Right lobe of liver (tissue), 6 donors: ENCODE results near the gene MRPL45. TPM values are rescaled to one million over a fixed set of nuclear protein-coding genes. Genes with fewer than 3 reads are reported as not detected.

Experiments
- ATAC-seq, 4 donors: fragments of 200-7000 bp; cut with Tn5 transposase; one replicate each; pipeline ENCODE4 v1.9.1; 2020; ENCODE audit warnings: mild to moderate bottlenecking in 4 of 4, moderate library complexity in 4 of 4
- DNase-seq, 3 donors: peaks; one replicate each; pipeline ENCODE4 v3.0.0-alpha.2; 2020
- H3K27ac ChIP-seq, 3 donors: fragments of 200-600 bp; one replicate each; pipeline ENCODE4 v1.8.0; 2022
- H3K27me3 ChIP-seq, 2 donors: fragments of 200-600 bp; one replicate each; pipeline ENCODE4 v1.8.0; 2022
- H3K36me3 ChIP-seq, 4 donors: fragments of 200-600 bp; sonication (generic) in 1 of 4; one replicate each; pipeline versions ENCODE4 v1.5.1 to v1.8.0; 2017 to 2022; ENCODE audit warnings: control low read depth in 1 of 4
- H3K4me1 ChIP-seq, 4 donors: fragments of 200-600 bp; sonication (generic) in 1 of 4; one replicate each; pipeline versions ENCODE4 v1.5.1 to v1.8.0; 2017 to 2022; ENCODE audit warnings: control low read depth in 1 of 4
- H3K4me3 ChIP-seq, 3 donors: fragments of 200-600 bp; one replicate each; pipeline ENCODE4 v1.8.0; 2022
- H3K9me3 ChIP-seq, 4 donors: fragments of 200-600 bp; sonication (generic) in 1 of 4; one replicate each; pipeline versions ENCODE4 v1.5.1 to v1.8.0; 2017 to 2022; ENCODE audit warnings: control low read depth in 1 of 4
- POLR2A ChIP-seq: fragments of 450-650 bp; IDR thresholded peaks from one replicate; pipeline ENCODE4 v1.6.1; 2017; ENCODE audit warnings: antibody characterized with exemption, mild to moderate bottlenecking
- WGBS: methylation state at CpG from one replicate; pipeline ENCODE4 v1.1.6; 2018; ENCODE audit warnings: low coverage, low lambda C conversion rate; ENCODE audit not compliant: insufficient coverage; ENCODE audit errors: missing lambda C conversion rate; 5-methylcytosine and 5-hydroxymethylcytosine counted together
- intact Hi-C, 2 donors: fragments of 100-400 bp; cut with DNase I; formaldehyde crosslinking; loops; one replicate each; pipeline versions ENCODE4 v1.11.2 to v1.14.1; 2022
- total RNA-seq, 6 experiments: library from RNA; depleted of rRNA in 2 of 6; stranded (reverse); fragments of >200 nt in 2 of 6; fragmentation: NEBNext Ultra II Directional in 3 of 6; extraction: Animal tissue kit (Norgen Biotek cat#: 25700) in 3 of 6; gene quantifications; one replicate each; pipeline versions ENCODE4 v1.1.0 to v1.2.4, GENCODE V29; 2016 to 2023
- TF ChIP-seq, protein P1 (sequence below), 4 donors: fragments of 200-600 bp in 3 of 4; fragments of 450-650 bp in 1 of 4; IDR thresholded peaks; one replicate each; pipeline versions ENCODE4 v1.5.1 to v1.8.0; 2016 to 2022; ENCODE audit warnings: antibody characterized with exemption in 4 of 4, mild to moderate bottlenecking in 2 of 4
- donor health status: DM: no; HTN: yes; CAD: no.
- donor health status: DM: no; HTN: no; CAD: no.
- donor health status: DM: no; HTN: no; CAD: no.
- donor health status: DM: no; HTN: yes; CAD: no.
- donor health status: DM: no; HTN: yes; CAD: no.

The MRPL45 gene
- total RNA-seq, 6 experiments from 2014 or later: 18.1 to 25.8 (median 20.1) TPM

DNA sequence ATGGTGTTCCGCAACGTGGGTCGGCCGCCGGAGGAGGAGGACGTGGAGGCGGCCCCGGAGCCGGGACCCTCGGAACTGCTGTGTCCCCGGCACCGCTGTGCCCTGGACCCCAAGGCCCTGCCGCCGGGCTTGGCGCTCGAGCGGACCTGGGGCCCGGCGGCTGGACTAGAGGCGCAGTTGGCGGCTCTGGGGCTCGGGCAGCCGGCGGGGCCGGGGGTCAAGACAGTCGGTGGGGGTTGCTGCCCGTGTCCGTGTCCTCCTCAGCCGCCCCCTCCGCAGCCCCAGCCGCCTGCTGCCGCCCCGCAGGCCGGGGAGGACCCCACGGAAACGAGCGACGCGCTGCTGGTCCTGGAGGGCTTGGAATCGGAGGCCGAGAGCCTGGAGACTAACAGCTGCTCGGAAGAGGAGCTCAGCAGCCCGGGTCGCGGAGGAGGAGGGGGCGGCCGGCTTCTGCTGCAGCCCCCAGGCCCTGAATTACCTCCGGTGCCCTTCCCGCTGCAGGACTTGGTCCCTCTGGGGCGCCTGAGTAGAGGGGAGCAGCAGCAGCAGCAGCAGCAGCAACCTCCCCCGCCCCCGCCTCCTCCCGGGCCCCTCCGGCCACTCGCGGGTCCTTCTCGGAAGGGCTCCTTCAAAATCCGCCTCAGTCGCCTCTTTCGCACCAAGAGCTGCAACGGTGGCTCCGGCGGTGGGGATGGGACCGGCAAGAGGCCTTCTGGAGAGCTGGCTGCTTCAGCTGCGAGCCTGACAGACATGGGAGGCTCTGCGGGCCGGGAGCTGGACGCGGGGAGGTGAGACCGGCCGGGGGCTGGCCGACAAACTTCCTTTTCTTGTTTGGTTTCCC lies 55.5 kb downstream of the MRPL45 start:
- TF ChIP-seq, protein P1, sequence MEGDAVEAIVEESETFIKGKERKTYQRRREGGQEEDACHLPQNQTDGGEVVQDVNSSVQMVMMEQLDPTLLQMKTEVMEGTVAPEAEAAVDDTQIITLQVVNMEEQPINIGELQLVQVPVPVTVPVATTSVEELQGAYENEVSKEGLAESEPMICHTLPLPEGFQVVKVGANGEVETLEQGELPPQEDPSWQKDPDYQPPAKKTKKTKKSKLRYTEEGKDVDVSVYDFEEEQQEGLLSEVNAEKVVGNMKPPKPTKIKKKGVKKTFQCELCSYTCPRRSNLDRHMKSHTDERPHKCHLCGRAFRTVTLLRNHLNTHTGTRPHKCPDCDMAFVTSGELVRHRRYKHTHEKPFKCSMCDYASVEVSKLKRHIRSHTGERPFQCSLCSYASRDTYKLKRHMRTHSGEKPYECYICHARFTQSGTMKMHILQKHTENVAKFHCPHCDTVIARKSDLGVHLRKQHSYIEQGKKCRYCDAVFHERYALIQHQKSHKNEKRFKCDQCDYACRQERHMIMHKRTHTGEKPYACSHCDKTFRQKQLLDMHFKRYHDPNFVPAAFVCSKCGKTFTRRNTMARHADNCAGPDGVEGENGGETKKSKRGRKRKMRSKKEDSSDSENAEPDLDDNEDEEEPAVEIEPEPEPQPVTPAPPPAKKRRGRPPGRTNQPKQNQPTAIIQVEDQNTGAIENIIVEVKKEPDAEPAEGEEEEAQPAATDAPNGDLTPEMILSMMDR (IDR thresholded peaks at IDR 0.05): no peak
- TF ChIP-seq POLR2A: no peak
- Histone ChIP-seq H3K9me3 (no peaks in the 10 kb centered on the region), H3K4me3 (peak overlapping the region; percentile 75 to 88 (median 77)), H3K27ac (peak overlapping the region; percentile 21 to 82 (median 64)), H3K4me1 (peaks cover 0 to 12% (median 3%) of the 10 kb centered on the region in 4 donors), H3K27me3 (no peaks in the 10 kb centered on the region), H3K36me3 (no peaks in the 10 kb centered on the region)
- DNase-seq (peak in 2 of 3 donors; percentile 44 to 60), ATAC-seq (peak in 3 of 4 donors; percentile 5 to 19 (median 11))
- intact Hi-C loops: no loop called here
- WGBS: 0% methylated on average over 30 of the region's 72 CpGs

DNA sequence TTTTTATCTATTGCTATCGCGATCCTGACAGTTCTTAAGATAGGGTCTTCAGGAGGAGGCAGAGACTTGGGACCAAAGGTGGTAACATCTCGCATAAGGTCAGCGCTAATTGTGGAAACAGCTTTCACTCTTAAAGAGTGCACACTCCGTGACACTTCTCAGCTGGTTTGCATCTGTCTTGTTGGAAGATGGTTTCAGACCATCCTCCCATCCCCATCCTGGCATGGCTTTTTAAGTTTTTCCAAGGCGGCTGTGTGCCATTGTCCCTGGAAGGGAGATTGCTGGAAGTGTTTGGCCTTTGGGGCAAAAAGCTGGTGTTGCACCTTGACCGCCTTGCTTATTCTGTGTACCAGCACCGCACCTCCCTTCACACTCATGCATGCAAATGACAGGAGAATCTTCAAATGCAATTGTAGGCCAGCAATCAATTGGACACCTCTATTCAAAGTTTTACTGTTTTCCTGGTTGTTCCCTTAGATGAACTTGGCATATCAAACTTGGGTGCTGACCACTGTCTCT lies 56.2 kb downstream of the MRPL45 start:
- H3K27ac ChIP-seq: no peak overlapping the region
- peaks cover 0 to 18% (median 4%) of the 10 kb centered on the region in 4 donors for H3K4me1 ChIP-seq
- DNase-seq (no peak), ATAC-seq (no peak)
- H3K36me3 ChIP-seq: no peaks in the 10 kb centered on the region
- H3K4me3 ChIP-seq: peak overlapping the region; percentile 75 to 88 (median 77)
- H3K9me3 ChIP-seq: no peaks in the 10 kb centered on the region
- H3K27me3 ChIP-seq: no peaks in the 10 kb centered on the region
- intact Hi-C loops: no loop called here
- TF ChIP-seq, protein P1 (IDR thresholded peaks at IDR 0.05): no peak
- no peak for TF ChIP-seq POLR2A
- WGBS: 7% methylated on average over 8 of the region's 8 CpGs

DNA sequence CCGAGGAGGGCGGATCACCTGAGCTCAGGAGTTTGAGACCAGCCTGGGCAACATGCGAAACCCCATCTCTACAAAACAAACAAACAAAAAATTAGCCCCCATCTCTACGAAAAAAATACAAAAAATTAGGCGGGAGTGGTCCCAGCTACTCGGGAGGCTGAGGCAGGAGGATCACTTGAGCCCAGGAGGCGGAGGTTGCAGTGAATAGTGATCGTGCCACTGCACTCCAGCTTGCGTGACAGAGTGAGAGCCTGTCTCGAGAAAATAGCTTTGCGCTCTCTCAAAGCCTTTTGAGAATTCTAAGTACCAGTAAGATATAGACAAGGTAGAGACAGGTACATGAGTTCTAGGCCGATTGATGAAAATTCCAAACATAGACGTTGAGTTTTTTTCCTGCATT lies 56.7 kb downstream of the MRPL45 start:
- no peak overlapping the region for H3K27ac ChIP-seq
- ATAC-seq (no peak), DNase-seq (no peak)
- no peaks in the 10 kb centered on the region for H3K27me3 ChIP-seq
- intact Hi-C loops: no loop called here
- H3K4me1 ChIP-seq: peaks cover 0 to 24% (median 6%) of the 10 kb centered on the region in 4 donors
- peak overlapping the region in 1 of 3 donors; percentile 75 for H3K4me3 ChIP-seq
- WGBS: 84% methylated on average over 12 of the region's 13 CpGs
- no peaks in the 10 kb centered on the region for H3K9me3 ChIP-seq
- H3K36me3 ChIP-seq: no peaks in the 10 kb centered on the region
- TF ChIP-seq, protein P1 (IDR thresholded peaks at IDR 0.05): no peak
- no peak for TF ChIP-seq POLR2A

DNA sequence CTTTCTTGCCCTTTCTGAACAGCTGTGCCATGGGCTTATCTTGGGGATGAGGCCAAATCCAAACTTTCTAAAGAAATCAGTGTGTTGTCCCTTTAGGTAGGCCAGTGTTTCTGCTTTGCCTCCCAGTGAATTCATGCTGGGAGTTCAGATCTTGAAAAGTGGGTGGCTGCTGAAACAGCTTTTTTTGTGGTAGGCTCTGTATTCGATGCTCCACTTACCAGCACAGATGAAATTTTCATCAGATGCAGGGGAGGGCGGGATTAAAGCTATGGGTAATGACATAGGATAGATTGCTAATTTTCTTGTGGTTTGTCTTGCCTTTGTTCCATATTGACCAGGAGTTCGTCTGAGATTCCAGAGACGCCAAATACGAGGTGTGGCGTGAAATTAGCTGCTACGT lies 57.5 kb downstream of the MRPL45 start:
- TF ChIP-seq, protein P1 (IDR thresholded peaks at IDR 0.05): no peak
- no peak for TF ChIP-seq POLR2A
- DNase-seq (no peak), ATAC-seq (no peak)
- Histone ChIP-seq H3K9me3 (no peaks in the 10 kb centered on the region), H3K27ac (no peak overlapping the region), H3K4me1 (peaks cover 0 to 31% (median 6%) of the 10 kb centered on the region in 4 donors), H3K4me3 (no peak overlapping the region), H3K36me3 (no peaks in the 10 kb centered on the region), H3K27me3 (no peaks in the 10 kb centered on the region)
- intact Hi-C loops: no loop called here
- 92% methylated on average over 7 of the region's 7 CpGs for WGBS
